HG03432 (cell line): ENCODE measurements around the gene SNX13.
"Not testable (repeated sequence)": the region's sequence is repeated elsewhere in the genome, so short reads cannot be mapped to it uniquely, and the experiment has no call there.

Experiments
- ATAC-seq: cut with Tn5 transposase; IDR thresholded peaks from one replicate; pipeline ENCODE4 v1.9.1; 2021; ENCODE audit warnings: mild to moderate bottlenecking, moderate library complexity; ENCODE audit not compliant: unreplicated experiment

Gene SNX13

GRCh38 chr7:17854261-17855047 is 85.8 kb downstream of the SNX13 start:
- ATAC-seq, result peak; percentile 50

- ATAC-seq, result no peak
These were observed 87.9 kb downstream of the SNX13 start for GRCh38 chr7:17852361-17852760.

- ATAC-seq, result no peak
These were observed 90.8 kb downstream of the SNX13 start for GRCh38 chr7:17849504-17849903.

GRCh38 chr7:17848516-17848915 is 91.8 kb downstream of the SNX13 start:
- no peak for ATAC-seq

- no peak for ATAC-seq
These were observed 93.4 kb downstream of the SNX13 start for GRCh38 chr7:17846935-17847334.

- no peak for ATAC-seq
These were observed 95.1 kb downstream of the SNX13 start for GRCh38 chr7:17845197-17845547.

GRCh38 chr7:17844514-17845196 is 95.6 kb downstream of the SNX13 start:
- no peak for ATAC-seq

- ATAC-seq, result no peak
These were observed 96.3 kb downstream of the SNX13 start for GRCh38 chr7:17844022-17844421.

GRCh38 chr7:17843041-17843440 is 97.3 kb downstream of the SNX13 start:
- no peak for ATAC-seq

GRCh38 chr7:17832820-17833355 is 107.4 kb downstream of the SNX13 start:
- no peak for ATAC-seq

GRCh38 chr7:17832242-17832641 is 108.1 kb downstream of the SNX13 start:
- ATAC-seq, result no peak

GRCh38 chr7:17830206-17830605 is 110.1 kb downstream of the SNX13 start:
- ATAC-seq, result no peak

GRCh38 chr7:17829001-17829400 is 111.3 kb downstream of the SNX13 start:
- no peak for ATAC-seq

GRCh38 chr7:17822547-17823173 is 117.6 kb downstream of the SNX13 start:
- ATAC-seq, result no peak

- ATAC-seq, result no peak
These were observed 123.4 kb downstream of the SNX13 start for GRCh38 chr7:17816903-17817302.

GRCh38 chr7:17815318-17815717 is 125.0 kb downstream of the SNX13 start:
- ATAC-seq, result no peak

GRCh38 chr7:17814058-17814457 is 126.2 kb downstream of the SNX13 start:
- ATAC-seq, result no peak

GRCh38 chr7:17809215-17809614 is 131.1 kb downstream of the SNX13 start:
- ATAC-seq, result not testable (repeated sequence)

- no peak for ATAC-seq
These were observed 133.1 kb downstream of the SNX13 start for GRCh38 chr7:17807242-17807641.

GRCh38 chr7:17806631-17807030 is 133.7 kb downstream of the SNX13 start:
- ATAC-seq, result no peak

- ATAC-seq, result no peak
These were observed 138.2 kb downstream of the SNX13 start for GRCh38 chr7:17802056-17802455.
